ENCODE data around the gene NT5C2. TPM values are rescaled to one million over a fixed set of nuclear protein-coding genes. Genes with fewer than 3 reads are reported as not detected.
"Not testable (repeated sequence)": the region's sequence is repeated elsewhere in the genome, so short reads cannot be mapped to it uniquely, and the experiment has no call there.

Gene NT5C2
- total and polyA plus RNA-seq, 10 donors = 21.7 to 115 (median 89.6) TPM

DNA sequence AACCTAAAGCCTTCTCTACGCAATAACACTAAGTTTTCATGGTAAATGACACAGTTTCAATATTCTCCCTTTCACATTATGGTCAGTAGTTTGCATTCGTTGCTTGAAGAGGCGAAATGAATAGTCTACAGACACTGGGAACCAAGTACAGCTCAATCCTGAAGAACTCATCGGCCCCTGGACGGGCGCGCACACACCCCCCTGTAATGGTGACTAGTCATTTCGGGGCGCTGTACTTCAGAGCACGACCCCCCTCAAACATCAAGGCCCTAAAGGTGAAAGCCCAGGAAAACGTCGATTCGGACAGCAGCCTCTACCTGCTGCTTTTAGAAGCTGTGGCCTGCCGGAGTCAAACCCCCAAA lies 1.0 kb downstream of the NT5C2 start:
- Histone ChIP-seq H3K9me3 (no peaks in the 10 kb centered on the region), H3K36me3 (peaks cover 0 to 10% (median 0%) of the 10 kb centered on the region in 6 donors), H3K27me3 (replicated peaks in 1 of 7) (no peaks in the 10 kb centered on the region), H3K4me3 (peak overlapping the region; percentile 79 to 97 (median 92)), H3K27ac (peak overlapping the region; percentile 95 to 99 (median 98)), H3K4me1 (peaks cover 18 to 91% (median 74%) of the 10 kb centered on the region in 6 donors)
- WGBS, 5 donors = 1 to 2% (median 2%) methylated on average over 13 to 14 of the region's 14 CpGs
- no peak for DNase-seq
- intact Hi-C loops (cut with DNase I; ENCODE audit: low total_unique reads) = no loop called here
- no peak for TF ChIP-seq POLR2AphosphoS5 (IDR thresholded peaks at IDR 0.05)
- TF ChIP-seq, protein P1, sequence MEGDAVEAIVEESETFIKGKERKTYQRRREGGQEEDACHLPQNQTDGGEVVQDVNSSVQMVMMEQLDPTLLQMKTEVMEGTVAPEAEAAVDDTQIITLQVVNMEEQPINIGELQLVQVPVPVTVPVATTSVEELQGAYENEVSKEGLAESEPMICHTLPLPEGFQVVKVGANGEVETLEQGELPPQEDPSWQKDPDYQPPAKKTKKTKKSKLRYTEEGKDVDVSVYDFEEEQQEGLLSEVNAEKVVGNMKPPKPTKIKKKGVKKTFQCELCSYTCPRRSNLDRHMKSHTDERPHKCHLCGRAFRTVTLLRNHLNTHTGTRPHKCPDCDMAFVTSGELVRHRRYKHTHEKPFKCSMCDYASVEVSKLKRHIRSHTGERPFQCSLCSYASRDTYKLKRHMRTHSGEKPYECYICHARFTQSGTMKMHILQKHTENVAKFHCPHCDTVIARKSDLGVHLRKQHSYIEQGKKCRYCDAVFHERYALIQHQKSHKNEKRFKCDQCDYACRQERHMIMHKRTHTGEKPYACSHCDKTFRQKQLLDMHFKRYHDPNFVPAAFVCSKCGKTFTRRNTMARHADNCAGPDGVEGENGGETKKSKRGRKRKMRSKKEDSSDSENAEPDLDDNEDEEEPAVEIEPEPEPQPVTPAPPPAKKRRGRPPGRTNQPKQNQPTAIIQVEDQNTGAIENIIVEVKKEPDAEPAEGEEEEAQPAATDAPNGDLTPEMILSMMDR (IDR thresholded peaks at IDR 0.05 in 8 of 11, conservative IDR thresholded peaks at IDR 0.05 in 3 of 11) = no peak
- no peak for TF ChIP-seq POLR2A (IDR thresholded peaks at IDR 0.05)

DNA sequence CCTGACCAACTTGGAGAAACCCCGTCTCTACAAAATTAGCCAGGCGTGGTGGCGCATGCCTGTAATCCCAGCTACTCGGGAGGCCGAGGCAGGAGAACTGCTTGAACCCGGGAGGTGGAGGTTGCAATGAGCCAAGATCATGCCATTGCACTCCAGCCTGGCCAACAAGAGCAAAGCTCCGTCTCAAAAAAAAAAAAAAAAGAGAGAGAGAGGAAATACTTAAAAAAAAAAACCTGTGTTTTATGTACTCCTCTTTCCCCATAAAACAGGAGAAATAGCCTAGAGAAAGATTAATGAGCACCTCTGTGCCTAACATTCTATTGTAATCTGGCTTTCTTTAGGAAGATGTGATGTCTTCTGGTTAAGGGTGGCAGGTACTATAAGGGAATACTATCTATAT lies 1.9 kb downstream of the NT5C2 start:
- peak overlapping the region in 7 of 8 donors; percentile 96 to 99 (median 99) for H3K27ac ChIP-seq
- H3K4me3 ChIP-seq = peak overlapping the region in 5 of 8 donors; percentile 79 to 97 (median 96)
- WGBS, 5 donors = 61 to 78% (median 67%) methylated on average over 7 of the region's 7 CpGs
- H3K27me3 ChIP-seq (replicated peaks in 1 of 7); intact Hi-C loops (cut with DNase I; ENCODE audit: low total_unique reads); DNase-seq; H3K9me3 ChIP-seq: not testable (repeated sequence)
- peaks cover 21 to 91% (median 72%) of the 10 kb centered on the region in 6 donors for H3K4me1 ChIP-seq
- peaks cover 0 to 19% (median 0%) of the 10 kb centered on the region in 6 donors for H3K36me3 ChIP-seq

DNA sequence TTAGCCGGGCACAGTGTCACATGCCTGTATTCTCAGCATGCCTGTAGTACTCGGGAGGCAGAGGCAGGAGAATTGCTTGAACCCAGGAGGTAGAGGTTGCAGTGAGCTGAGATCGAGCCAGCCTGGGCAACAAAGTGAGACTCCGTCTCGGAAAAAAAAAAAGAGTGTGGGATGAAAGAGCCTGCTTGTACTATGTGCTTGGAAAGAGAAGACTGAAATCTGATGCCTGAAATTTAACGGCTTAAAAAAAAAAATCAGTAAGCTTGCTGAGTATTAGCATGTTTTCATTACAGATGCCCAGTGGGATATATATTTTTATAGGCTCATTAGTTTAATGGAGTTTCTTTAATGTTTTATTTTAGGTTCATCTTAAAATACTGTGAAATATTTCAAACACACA lies 4.2 kb downstream of the NT5C2 start:
- peak overlapping the region in 1 of 8 donors; percentile 13 for H3K27ac ChIP-seq
- intact Hi-C loops (cut with DNase I; ENCODE audit: low total_unique reads) = no loop called here

DNA sequence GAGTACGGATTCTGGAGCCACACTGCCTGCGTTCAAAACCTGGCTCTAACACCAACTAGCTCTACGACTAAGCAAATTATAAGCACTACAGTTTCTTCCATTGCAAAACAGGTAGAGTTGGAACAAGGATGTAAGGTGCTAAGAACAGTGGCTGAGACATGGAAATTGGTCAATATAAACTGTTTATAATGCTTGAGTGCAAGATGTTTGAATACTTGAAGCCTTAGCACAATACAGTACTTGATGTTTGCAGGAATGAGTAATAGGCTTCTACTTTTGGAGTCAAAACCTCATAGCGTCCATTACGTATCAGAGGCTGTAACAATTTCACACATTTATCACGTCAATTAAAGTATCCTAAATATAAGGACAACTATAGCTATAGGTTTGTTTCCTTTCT lies 6.9 kb downstream of the NT5C2 start:
- Histone ChIP-seq H3K27me3 (replicated peaks in 1 of 7) (no peaks in the 10 kb centered on the region), H3K36me3 (peaks cover 0 to 27% (median 1%) of the 10 kb centered on the region in 6 donors), H3K27ac (peak overlapping the region in 3 of 8 donors; percentile 53 to 79 (median 67)), H3K4me1 (peaks cover 28 to 100% (median 90%) of the 10 kb centered on the region in 6 donors), H3K9me3 (no peaks in the 10 kb centered on the region), H3K4me3 (no peak overlapping the region)
- TF ChIP-seq POLR2AphosphoS5 (IDR thresholded peaks at IDR 0.05) = no peak
- TF ChIP-seq, protein P1 (IDR thresholded peaks at IDR 0.05 in 8 of 11, conservative IDR thresholded peaks at IDR 0.05 in 3 of 11) = no peak
- TF ChIP-seq POLR2A (IDR thresholded peaks at IDR 0.05) = no peak
- WGBS, 5 donors = 52 to 62% (median 54%) methylated on average over 6 of the region's 6 CpGs
- DNase-seq = no peak
- intact Hi-C loops (cut with DNase I; ENCODE audit: low total_unique reads) = no loop called here

More for the DNA sequence above, 4.2 kb downstream of the NT5C2 start:
- no peaks in the 10 kb centered on the region for H3K27me3 ChIP-seq (replicated peaks in 1 of 7)
- H3K36me3 ChIP-seq = peaks cover 0 to 22% (median 0%) of the 10 kb centered on the region in 6 donors
- no peak for TF ChIP-seq POLR2A (IDR thresholded peaks at IDR 0.05)
- TF ChIP-seq, protein P1 (IDR thresholded peaks at IDR 0.05 in 8 of 11, conservative IDR thresholded peaks at IDR 0.05 in 3 of 11) = no peak
- no peak for TF ChIP-seq POLR2AphosphoS5 (IDR thresholded peaks at IDR 0.05)
- WGBS, 5 donors = 71 to 88% (median 84%) methylated on average over 6 of the region's 6 CpGs
- DNase-seq = no peak
- H3K9me3 ChIP-seq = no peaks in the 10 kb centered on the region
- peaks cover 35 to 93% (median 84%) of the 10 kb centered on the region in 6 donors for H3K4me1 ChIP-seq
- H3K4me3 ChIP-seq = no peak overlapping the region
